MCF 10A (cell line): ENCODE measurements around the gene IER2. TPM values are rescaled to one million over a fixed set of nuclear protein-coding genes. Genes with fewer than 3 reads are reported as not detected.

Experiments used
- BruUV-seq: library from RNA; stranded (reverse); fragments of 400-500 nt; replicated peaks from 2 replicates; lab custom pipeline; 2021; lab: Mats Ljungman, UMichigan
- CTCF ChIA-PET: fragments of 300-600 bp; sonication (Branson Sonifier 250); formaldehyde crosslinking; extraction: SDS; loops from one replicate; lab custom pipeline; 2021; ENCODE audit warnings: antibody characterized with exemption, inconsistent platforms; lab: Yijun Ruan, JAX
- POLR2A ChIA-PET: fragments of 300-600, 350-650 bp; sonication (Branson Sonifier 250); formaldehyde crosslinking; extraction: SDS; loops from one replicate; lab custom pipeline; 2020; ENCODE audit warnings: antibody characterized with exemption, inconsistent platforms; lab: Yijun Ruan, JAX
- DNase-seq: peaks from one replicate; pipeline ENCODE4 v3.0.0-alpha.2; 2018; ENCODE audit not compliant: unreplicated experiment
- H3K27ac Mint-ChIP-seq: one replicate; pipeline ENCODE4 v1.8.0; 2022; ENCODE audit warnings: mild to moderate bottlenecking, low read depth, mixed read lengths; ENCODE audit not compliant: unreplicated experiment
- H3K27me3 Mint-ChIP-seq: one replicate; pipeline ENCODE4 v1.8.0; 2022; ENCODE audit warnings: mixed read lengths; ENCODE audit not compliant: insufficient read depth, unreplicated experiment
- H3K36me3 Mint-ChIP-seq: one replicate; pipeline ENCODE4 v1.8.0; 2022; ENCODE audit warnings: mild to moderate bottlenecking, moderate library complexity, mixed read lengths; ENCODE audit not compliant: insufficient read depth, unreplicated experiment
- H3K4me1 Mint-ChIP-seq: one replicate; pipeline ENCODE4 v1.8.0; 2022; ENCODE audit warnings: mixed read lengths; ENCODE audit not compliant: insufficient read depth, unreplicated experiment
- H3K4me3 Mint-ChIP-seq: one replicate; pipeline ENCODE4 v1.8.0; 2022; ENCODE audit warnings: mild to moderate bottlenecking, moderate library complexity, mixed read lengths; ENCODE audit not compliant: unreplicated experiment
- H3K9me3 Mint-ChIP-seq: one replicate; pipeline ENCODE4 v1.8.0; 2022; ENCODE audit warnings: mixed read lengths; ENCODE audit not compliant: unreplicated experiment
- CTCF ChIP-seq: fragments of 200-600 bp; IDR thresholded peaks from one replicate; pipeline ENCODE4 v1.8.0; 2022; ENCODE audit warnings: antibody characterized with exemption, mild to moderate bottlenecking; ENCODE audit not compliant: unreplicated experiment
- intact Hi-C: fragments of 100-400 bp; cut with micrococcal nuclease; formaldehyde crosslinking; loops from 2 replicates; pipeline ENCODE4 v1.14.1; 2022
- total RNA-seq: library from RNA; stranded (reverse); gene quantifications from 2 replicates; pipeline ENCODE4 v1.2.3, GENCODE V29; 2022

Gene IER2
- total RNA-seq, 1 experiment from 2014 or later, result 92.3 TPM

DNA sequence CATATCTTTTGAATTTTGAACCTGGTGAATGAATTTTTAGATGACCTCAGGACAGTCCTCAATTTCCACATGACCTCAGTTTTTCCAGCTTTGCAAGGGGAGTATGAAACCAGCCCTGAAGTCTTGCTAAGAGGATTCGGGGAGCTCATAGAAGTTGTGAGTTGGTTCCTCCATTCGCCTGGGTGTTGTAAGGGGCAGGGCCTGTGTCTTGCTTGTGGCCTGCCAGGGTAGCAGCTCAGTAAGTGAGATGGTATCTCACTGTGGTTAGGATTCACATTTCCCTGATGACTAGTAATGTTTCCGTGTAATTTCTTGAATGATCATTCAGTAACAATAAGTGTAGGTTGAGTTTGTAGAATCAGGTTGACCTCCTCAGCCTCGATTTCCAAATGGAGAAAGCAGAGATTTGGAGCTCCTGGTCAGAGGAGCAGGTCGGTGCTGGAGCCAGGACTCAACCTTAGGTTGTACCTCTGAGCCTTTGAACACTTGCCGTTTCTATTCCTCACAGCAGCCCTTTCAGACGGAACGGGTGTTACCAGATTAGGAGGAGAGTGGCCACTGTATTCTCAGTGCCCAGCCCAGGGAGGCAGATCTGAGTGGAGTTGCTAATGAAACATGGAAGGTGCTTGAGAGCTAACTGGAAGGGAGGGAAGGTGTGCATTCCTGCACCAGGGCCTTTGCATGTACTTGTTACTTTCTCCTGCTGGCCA is 17.6 kb upstream of the IER2 start:
- H3K27ac Mint-ChIP-seq, result no peak overlapping the region

GRCh38 chr19:13133241-13133870 is 16.9 kb upstream of the IER2 start:
- Mint-ChIP-seq H3K9me3 (no peaks in the 10 kb centered on the region), H3K4me1 (no peaks in the 10 kb centered on the region), H3K27ac (no peak overlapping the region), H3K4me3 (no peak overlapping the region), H3K27me3 (no peaks in the 10 kb centered on the region), H3K36me3 (peaks cover 57% of the 10 kb centered on the region)
- POLR2A ChIA-PET, result interaction anchor here (0.6 to 1.2 kb wide), 4 partner anchors 14 to 91 kb away, joined by 3 read pairs; partner anchors contain the start of genes IER2 and STX10
- intact Hi-C loops, result no loop called here
- BruUV-seq, result no TSS peak
- DNase-seq, result no peak
- TF ChIP-seq CTCF, result no peak
- CTCF ChIA-PET, result interaction anchor here (0.6 kb wide), 1 partner anchor 45 kb away, joined by 3 read pairs; no protein-coding TSS in a partner anchor

More for the DNA sequence above, 17.6 kb upstream of the IER2 start:
- Mint-ChIP-seq H3K4me1 (no peaks in the 10 kb centered on the region), H3K9me3 (no peaks in the 10 kb centered on the region), H3K27me3 (no peaks in the 10 kb centered on the region), H3K36me3 (peaks cover 50% of the 10 kb centered on the region), H3K4me3 (no peak overlapping the region)
- CTCF ChIA-PET, result interaction anchor here (0.6 kb wide), 1 partner anchor 46 kb away, joined by 3 read pairs; no protein-coding TSS in a partner anchor
- TF ChIP-seq CTCF, result no peak
- intact Hi-C loops, result no loop called here
- no TSS peak for BruUV-seq
- POLR2A ChIA-PET, result interaction anchor here (0.8 to 1.2 kb wide), 2 partner anchors 13 to 90 kb away, joined by 3 read pairs; no protein-coding TSS in a partner anchor
- no peak for DNase-seq

- intact Hi-C loops, result no loop called here
- H3K9me3 Mint-ChIP-seq, result no peaks in the 10 kb centered on the region
- H3K27ac Mint-ChIP-seq, result no peak overlapping the region
- no peak overlapping the region for H3K4me3 Mint-ChIP-seq
- no peaks in the 10 kb centered on the region for H3K4me1 Mint-ChIP-seq
- H3K36me3 Mint-ChIP-seq, result peaks cover 57% of the 10 kb centered on the region
- ChIA-PET POLR2A (no interaction called here), CTCF (interaction anchor here (1.0 to 1.2 kb wide), 2 partner anchors 41 to 157 kb away, joined by 3 read pairs; no protein-coding TSS in a partner anchor)
- no peak for TF ChIP-seq CTCF
- no peak for DNase-seq
- BruUV-seq, result no TSS peak
- no peaks in the 10 kb centered on the region for H3K27me3 Mint-ChIP-seq
These were observed 15.6 kb upstream of the IER2 start for GRCh38 chr19:13134626-13135025.
